Measurements from ENCODE around the gene ING5. TPM values are rescaled to one million over a fixed set of nuclear protein-coding genes. Genes with fewer than 3 reads are reported as not detected.

The ING5 gene
- total RNA-seq: 17.0 and 41.2 TPM in 2 replicates

GRCh38 chr2:241701399-241702154, at the start of gene ING5:
Gene ING5 (plus strand): TSS chr2:241702039. CDS start chr2:241702066, 27 bp downstream.

GRCh38 chr2:241686650-241687425, 15.0 kb upstream of the ING5 start, which contains the start of gene DTYMK:
Gene DTYMK (minus strand): TSS chr2:241686815. CDS start chr2:241686783, 32 bp downstream.

DNA sequence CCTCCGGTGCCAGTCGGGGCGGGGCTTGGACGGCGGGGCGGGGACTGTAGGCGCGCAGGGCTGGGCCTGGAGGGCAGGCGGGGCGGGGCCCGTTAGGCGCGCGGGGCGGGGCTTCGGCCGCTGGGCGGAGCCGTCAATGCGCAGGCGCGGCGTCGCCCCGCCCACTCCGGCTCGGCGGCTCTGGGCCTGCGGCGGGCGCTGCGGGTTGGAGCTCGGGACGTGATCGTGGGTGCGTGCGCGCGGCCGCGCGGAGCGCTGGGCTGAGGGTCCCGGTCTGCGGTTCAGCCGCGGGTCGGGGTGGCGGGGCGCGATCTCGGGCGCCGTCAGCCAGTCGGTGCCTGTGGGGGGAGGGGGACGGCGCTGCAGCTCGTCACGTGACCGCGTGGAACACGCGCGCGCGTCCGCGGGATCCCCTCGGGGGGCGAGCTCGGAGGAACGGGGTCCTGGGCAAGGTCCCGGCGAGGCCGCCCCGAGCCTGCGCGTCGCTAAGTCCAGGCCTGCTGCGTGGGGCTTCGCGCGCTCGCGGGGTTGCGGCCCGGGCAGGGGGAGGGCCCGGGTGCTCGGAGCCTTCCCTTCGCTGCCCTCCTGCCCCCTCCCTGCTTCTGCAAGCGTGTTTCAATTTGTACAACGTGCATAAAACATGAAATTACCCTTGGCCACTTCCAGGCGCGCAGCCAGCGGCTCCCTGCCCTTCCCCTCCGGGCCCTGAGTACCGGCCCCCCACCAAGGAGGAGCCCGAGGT, 32.8 kb downstream of the ING5 start, which contains the start of gene D2HGDH:
Gene D2HGDH, plus strand, starts transcription at position 164 of the 742 bp plus-strand sequence. CDS start 595 bp downstream, outside the sequence.

DNA sequence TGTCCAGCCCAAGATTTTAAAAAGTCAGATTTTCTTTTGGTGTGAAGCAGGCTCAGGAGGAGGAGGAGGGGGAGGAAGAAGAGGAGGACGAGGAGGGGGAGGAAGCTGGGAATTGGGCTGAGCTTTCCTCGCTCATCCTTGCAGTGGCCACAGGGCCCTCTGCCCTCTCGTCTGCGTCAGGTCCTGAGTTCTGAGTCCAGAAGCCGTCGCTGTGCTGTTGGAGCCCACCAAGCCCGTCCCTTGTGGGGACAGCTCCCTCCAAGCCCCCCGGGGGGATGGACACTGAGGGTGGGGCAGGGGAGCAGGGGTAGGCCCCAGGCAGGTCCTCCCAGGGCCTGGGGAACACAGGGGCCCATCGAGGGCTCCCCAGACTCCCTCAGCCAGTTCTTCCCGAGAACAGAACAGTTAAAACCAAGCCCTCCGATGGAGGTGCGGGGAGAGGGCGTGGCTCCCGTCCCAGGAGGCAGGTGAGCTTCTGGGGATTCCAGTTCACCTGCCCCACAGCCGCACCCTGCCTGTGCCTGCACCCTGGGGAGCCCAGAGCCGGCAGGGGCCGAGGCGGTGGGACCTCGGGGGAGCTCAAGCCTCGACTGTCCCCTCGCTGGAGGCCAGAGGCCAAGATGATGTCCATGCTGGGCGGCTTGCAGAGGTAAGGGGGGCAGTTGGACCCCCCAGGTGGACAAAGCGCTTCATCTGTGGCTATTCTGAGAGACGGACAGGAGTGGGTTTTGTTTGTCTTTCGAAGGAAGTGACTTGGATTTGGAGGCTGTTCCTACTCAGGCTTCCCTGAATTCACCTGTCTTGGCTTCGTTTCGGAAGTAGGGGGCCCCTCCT, 74.7 kb downstream of the ING5 start, which contains the start of gene GAL3ST2:
Gene GAL3ST2, plus strand, starts transcription at position 487 of the 834 bp plus-strand sequence. Its CDS starts 134 bp downstream, at position 621.

Other genes starting within 250 kb of the ING5 start
- 271 and 448 TPM in 2 replicates for gene STK25, start 193.5 kb upstream of the ING5 start, total RNA-seq
- gene BOK, start 143.3 kb upstream of the ING5 start, total RNA-seq: 138 and 210 TPM in 2 replicates
- 42.8 and 47.8 TPM in 2 replicates for gene THAP4, start 64.9 kb upstream of the ING5 start, total RNA-seq
- gene ATG4B, start 64.3 kb upstream of the ING5 start, total RNA-seq: 53.8 and 85.3 TPM in 2 replicates
- gene DTYMK, start 15.2 kb upstream of the ING5 start, total RNA-seq: 11.8 and 32.2 TPM in 2 replicates
- gene D2HGDH, start 32.6 kb downstream of the ING5 start, total RNA-seq: 11.6 and 32.6 TPM in 2 replicates
- gene GAL3ST2, start 74.8 kb downstream of the ING5 start, total RNA-seq: 0.79 TPM in 1 of 2 replicates, not detected in the other
- not detected in 2 replicates for gene NEU4, start 107.2 kb downstream of the ING5 start, total RNA-seq
- gene PDCD1, start 156.9 kb downstream of the ING5 start, total RNA-seq: not detected in 2 replicates
- gene RTP5, start 167.7 kb downstream of the ING5 start, total RNA-seq: not detected in 2 replicates

All from placental epithelial cell (primary cell).